Stomach (tissue), 4 donors: Measurements from ENCODE around the gene SPNS2.

ENCODE experiments used
- CTCF ChIP-seq, 7 experiments: fragments of 450-650 bp in 4 of 7; fragments of 200-600 bp in 3 of 7; sonication (generic) in 3 of 7; IDR thresholded peaks; one replicate each; pipeline ENCODE4 v1.5.1; 2016 to 2019; ENCODE audit warnings: antibody characterized with exemption in 7 of 7, control low read depth in 2 of 7, mild to moderate bottlenecking in 1 of 7
- POLR2A ChIP-seq, 4 donors: fragments of 450-650 bp; IDR thresholded peaks; one replicate each; pipeline ENCODE4 v1.6.1; 2016; ENCODE audit warnings: antibody characterized with exemption in 4 of 4, control low read depth in 2 of 4, mild to moderate bottlenecking in 1 of 4, moderate library complexity in 1 of 4
- POLR2AphosphoS5 ChIP-seq, 3 donors: sonication (generic); formaldehyde crosslinking; IDR thresholded peaks; one replicate each; pipeline ENCODE4 v1.6.1; 2016; ENCODE audit warnings: antibody characterized with exemption in 3 of 3

DNA sequence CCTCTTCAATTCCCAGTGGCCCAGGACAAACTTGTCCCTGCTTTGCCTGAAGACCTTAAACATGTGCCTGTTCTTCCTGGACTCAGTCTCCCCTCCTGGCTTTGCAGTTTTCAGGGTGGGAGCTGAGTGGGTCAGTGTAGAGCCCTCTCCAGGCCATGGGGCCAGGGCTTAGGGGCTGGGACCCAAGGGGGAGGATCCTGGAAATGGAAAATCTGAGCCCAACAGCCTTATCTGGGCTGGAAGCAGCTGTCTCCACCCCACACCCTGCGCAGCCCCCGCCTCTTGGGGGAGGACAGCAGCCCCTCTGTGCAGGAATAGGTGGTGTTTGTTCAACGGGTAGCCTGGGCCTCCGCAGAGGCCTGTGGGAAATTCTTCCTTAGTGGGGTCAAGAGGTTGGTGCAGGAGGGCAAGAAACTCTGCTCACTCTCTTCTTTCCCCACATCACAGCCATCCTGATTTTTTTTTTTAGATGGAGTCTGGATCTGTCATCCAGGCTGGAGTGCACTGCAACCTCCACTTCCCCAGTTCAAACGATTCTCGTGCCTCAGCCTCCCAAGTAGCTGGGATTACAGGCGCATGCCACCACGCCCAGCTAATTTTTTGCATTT is 78.8 kb downstream of the SPNS2 start:
- TF ChIP-seq CTCF (IDR thresholded peaks at IDR 0.05) (no peak), POLR2A (IDR thresholded peaks at IDR 0.05) (no peak), POLR2AphosphoS5 (IDR thresholded peaks at IDR 0.05) (no peak)
